GM21381 (cell line): ENCODE data around the gene ZFTA.
"Not testable (repeated sequence)": the region's sequence is repeated elsewhere in the genome, so short reads cannot be mapped to it uniquely, and the experiment has no call there.

ENCODE experiments used
- ATAC-seq: cut with Tn5 transposase; IDR thresholded peaks from one replicate; pipeline ENCODE4 v1.9.1; 2021; ENCODE audit warnings: mild to moderate bottlenecking, moderate library complexity; ENCODE audit not compliant: unreplicated experiment

Gene ZFTA

GRCh38 chr11:63768237-63769041 lies at the start of gene ZFTA:
ZFTA (minus strand) TSS chr11:63768775; CDS start chr11:63768622, 153 bp downstream.
- ATAC-seq, result peak; percentile 63

GRCh38 chr11:63817758-63818498 lies 49.4 kb upstream of the ZFTA start:
- no peak for ATAC-seq

- ATAC-seq, result no peak
Observed at GRCh38 chr11:63816732-63817131, 48.2 kb upstream of the ZFTA start.

GRCh38 chr11:63816166-63816565 lies 47.6 kb upstream of the ZFTA start:
- ATAC-seq, result no peak

GRCh38 chr11:63814383-63814736 lies 45.8 kb upstream of the ZFTA start:
- no peak for ATAC-seq

- ATAC-seq, result peak; percentile 38
Observed at GRCh38 chr11:63813563-63814382, 45.2 kb upstream of the ZFTA start.

- peak; percentile 74 for ATAC-seq
Observed at GRCh38 chr11:63813035-63813562, 44.5 kb upstream of the ZFTA start, which contains the start of gene SPINDOC. SPINDOC (plus strand) TSS chr11:63813456; CDS start chr11:63813687, 231 bp downstream.

- no peak for ATAC-seq
Observed at GRCh38 chr11:63811522-63811921, 42.9 kb upstream of the ZFTA start.

GRCh38 chr11:63810383-63810782 lies 41.8 kb upstream of the ZFTA start:
- not testable (repeated sequence) for ATAC-seq

- ATAC-seq, result no peak
Observed at GRCh38 chr11:63805844-63806415, 37.4 kb upstream of the ZFTA start.

- no peak for ATAC-seq
Observed at GRCh38 chr11:63804259-63804658, 35.7 kb upstream of the ZFTA start.

- ATAC-seq, result no peak
Observed at GRCh38 chr11:63802637-63803414, 34.3 kb upstream of the ZFTA start.

GRCh38 chr11:63800921-63801320 lies 32.3 kb upstream of the ZFTA start:
- no peak for ATAC-seq

GRCh38 chr11:63795066-63795465 lies 26.5 kb upstream of the ZFTA start:
- no peak for ATAC-seq

GRCh38 chr11:63793161-63793560 lies 24.6 kb upstream of the ZFTA start:
- no peak for ATAC-seq

- no peak for ATAC-seq
Observed at GRCh38 chr11:63791495-63792167, 23.1 kb upstream of the ZFTA start.

GRCh38 chr11:63785823-63786222 lies 17.2 kb upstream of the ZFTA start:
- no peak for ATAC-seq

- no peak for ATAC-seq
Observed at GRCh38 chr11:63783925-63784592, 15.5 kb upstream of the ZFTA start.

- no peak for ATAC-seq
Observed at GRCh38 chr11:63782749-63783148, 14.2 kb upstream of the ZFTA start.
